HepG2 (cell line): ENCODE results near the gene MAT2A. TPM values are rescaled to one million over a fixed set of nuclear protein-coding genes. Genes with fewer than 3 reads are reported as not detected.

Experiments used
- ATM ChIP-seq: fragments of 450-650 bp; IDR thresholded peaks from 2 replicates; pipeline ENCODE4 v1.7.1; 2017; ENCODE audit warnings: mild to moderate bottlenecking, borderline replicate concordance
- BCL6 ChIP-seq: IDR thresholded peaks from 2 replicates; pipeline ENCODE4 v1.6.1; 2016; ENCODE audit warnings: missing genetic modification reagents, missing compliant biosample characterization
- CBX2 ChIP-seq, 2 experiments: fragments of 200-600 bp in 1 of 2; sonication (generic); formaldehyde crosslinking in 1 of 2; IDR thresholded peaks; 2 replicates each; pipeline versions ENCODE4 v1.7.0 to v1.8.1; 2018 to 2022; ENCODE audit warnings: low read depth in 2 of 2, low read length in 1 of 2, mild to moderate bottlenecking in 1 of 2, missing genetic modification reagents in 1 of 2
- IKZF1 ChIP-seq: fragments of 450-650 bp; IDR thresholded peaks from 2 replicates; pipeline ENCODE4 v1.7.1; 2016
- KLF15 ChIP-seq: sonication (generic); formaldehyde crosslinking; IDR thresholded peaks from 2 replicates; pipeline ENCODE4 v1.8.1; 2023; ENCODE audit warnings: borderline replicate concordance, mild to moderate bottlenecking, inconsistent platforms, missing genetic modification reagents, mixed read lengths
- MBD4 ChIP-seq: IDR thresholded peaks from 2 replicates; pipeline ENCODE4 v1.6.1; 2012; ENCODE audit warnings: low read length, inconsistent platforms, borderline replicate concordance
- NPAS2 ChIP-seq: sonication (generic); formaldehyde crosslinking; IDR thresholded peaks from 2 replicates; pipeline ENCODE4 v1.8.0; 2022; ENCODE audit warnings: mild to moderate bottlenecking, missing genetic modification reagents, borderline replicate concordance
- RBFOX2 ChIP-seq: fragments of 200-400 bp; formaldehyde crosslinking; IDR thresholded peaks from 2 replicates; pipeline ENCODE4 v1.6.1; 2017; ENCODE audit warnings: low read depth, mild to moderate bottlenecking, low read length
- SMYD3 ChIP-seq: sonication (generic); formaldehyde crosslinking; IDR thresholded peaks from 2 replicates; pipeline ENCODE4 v1.8.1; 2023; ENCODE audit warnings: mild to moderate bottlenecking, missing genetic modification reagents
- SRSF9 ChIP-seq: fragments of 200-400 bp; formaldehyde crosslinking; IDR thresholded peaks from 2 replicates; pipeline ENCODE4 v1.6.1; 2018; ENCODE audit warnings: borderline replicate concordance, mild to moderate bottlenecking, low read depth, low read length; ENCODE audit not compliant: insufficient read depth, poor library complexity, severe bottlenecking
- ZNF10 ChIP-seq: sonication (generic); formaldehyde crosslinking; IDR thresholded peaks from 2 replicates; pipeline ENCODE4 v1.4.0; 2020; ENCODE audit warnings: mild to moderate bottlenecking, low read depth, missing genetic modification reagents, borderline replicate concordance
- ZNF234 ChIP-seq: sonication (generic); formaldehyde crosslinking; conservative IDR thresholded peaks from 2 replicates; pipeline ENCODE4 v1.5.1; 2020; ENCODE audit warnings: mild to moderate bottlenecking, missing genetic modification reagents
- ZNF335 ChIP-seq: sonication (generic); formaldehyde crosslinking; IDR thresholded peaks from 2 replicates; pipeline ENCODE4 v1.4.0; 2020; ENCODE audit warnings: missing genetic modification reagents
- ZNF431 ChIP-seq: sonication (generic); formaldehyde crosslinking; IDR thresholded peaks from 2 replicates; pipeline ENCODE4 v1.9.0; 2022; ENCODE audit warnings: missing genetic modification reagents, low read depth, mild to moderate bottlenecking, borderline replicate concordance
- ZNF746 ChIP-seq: sonication (generic); formaldehyde crosslinking; IDR thresholded peaks from 2 replicates; pipeline ENCODE4 v1.8.0; 2022; ENCODE audit warnings: mild to moderate bottlenecking, missing genetic modification reagents
- polyA plus RNA-seq, 8 experiments: library from polyadenylated mRNA; depleted of rRNA in 3 of 8; stranded (reverse) in 7 of 8; unstranded in 1 of 8; fragments of >200 nt; fragmentation: Illumina TruSeq in 4 of 8; extraction: Trizol in 4 of 8; gene quantifications; 2 replicates each; pipeline versions ENCODE4 v1.2.1 to v1.2.3, GENCODE V29; 2011 to 2016; ENCODE audit warnings: low read depth in 4 of 8, missing spikeins in 1 of 8, mixed read lengths in 1 of 8; ENCODE audit not compliant: insufficient read depth in 1 of 8
- total RNA-seq, 5 experiments: library from RNA; depleted of rRNA; stranded (reverse); fragments of >200 nt; fragmentation: Illumina TruSeq; extraction: Trizol; gene quantifications; 2 replicates each; pipeline ENCODE4 v1.2.3, GENCODE V29; 2016; ENCODE audit warnings: low read depth in 1 of 5
- TF ChIP-seq, protein P1 (sequence below): sonication (generic); formaldehyde crosslinking; IDR thresholded peaks from 2 replicates; pipeline ENCODE4 v1.5.0; 2020; ENCODE audit warnings: missing genetic modification reagents, mild to moderate bottlenecking, borderline replicate concordance
- TF ChIP-seq, protein P2 (sequence below): sonication (generic); IDR thresholded peaks from 2 replicates; pipeline ENCODE4 v1.6.1; 2016; ENCODE audit warnings: low read depth, borderline replicate concordance
- TF ChIP-seq, protein P3 (sequence below): IDR thresholded peaks from 2 replicates; pipeline ENCODE4 v1.6.1; 2016; ENCODE audit warnings: mild to moderate bottlenecking
- TF ChIP-seq, protein P4 (sequence below): sonication (generic); formaldehyde crosslinking; IDR thresholded peaks from 2 replicates; pipeline ENCODE4 v1.4.0; 2020; ENCODE audit warnings: missing genetic modification reagents
- TF ChIP-seq, protein P5 (sequence below): sonication (generic); formaldehyde crosslinking; conservative IDR thresholded peaks from 2 replicates; pipeline ENCODE4 v1.8.0; 2022; ENCODE audit warnings: mild to moderate bottlenecking, moderate library complexity, missing genetic modification reagents

MAT2A gene
- total and polyA plus RNA-seq, 2 of the 13 experiments (the other 11 are each of a cell fraction or from before 2014, with no cell fraction given): 155 to 331 TPM

DNA sequence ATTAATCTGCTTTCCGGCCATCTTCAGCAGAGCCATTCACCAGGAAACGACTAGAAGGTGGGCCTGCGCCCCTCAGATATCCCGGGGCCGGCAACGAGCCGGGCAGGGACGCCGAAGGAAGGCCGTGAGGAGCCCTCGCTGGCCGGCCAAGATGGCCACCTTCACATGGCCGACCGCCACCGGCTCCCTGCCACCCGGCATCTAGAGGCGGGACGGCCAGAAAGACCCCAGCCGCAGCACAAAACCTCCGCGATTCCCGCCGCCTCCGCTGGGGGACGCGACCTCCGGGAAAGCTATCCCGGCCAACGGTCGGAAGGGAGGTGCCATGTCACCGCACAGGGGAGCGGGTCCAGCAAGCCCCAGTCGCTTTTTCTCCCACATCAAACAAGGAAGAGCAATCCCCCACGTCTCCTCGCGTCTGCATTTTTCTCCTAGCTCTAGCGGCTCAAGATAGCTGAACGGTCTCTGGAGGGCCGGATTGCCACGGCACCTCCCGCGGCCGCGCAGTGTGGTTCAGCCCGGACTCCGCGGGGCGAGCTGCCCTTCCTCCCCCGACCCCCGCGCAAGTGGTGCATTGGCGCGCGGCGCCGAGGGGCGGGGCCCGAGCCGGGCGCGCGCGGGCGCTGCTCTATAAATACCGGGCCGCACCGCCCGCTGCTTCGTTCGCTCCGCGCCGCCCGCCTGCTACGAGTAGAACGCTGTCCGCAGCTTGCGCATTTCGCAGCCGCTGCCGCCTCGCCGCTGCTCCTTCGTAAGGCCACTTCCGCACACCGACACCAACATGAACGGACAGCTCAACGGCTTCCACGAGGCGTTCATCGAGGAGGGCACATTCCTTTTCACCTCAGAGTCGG, at the start of gene MAT2A (continued):
- TF ChIP-seq, protein P1, sequence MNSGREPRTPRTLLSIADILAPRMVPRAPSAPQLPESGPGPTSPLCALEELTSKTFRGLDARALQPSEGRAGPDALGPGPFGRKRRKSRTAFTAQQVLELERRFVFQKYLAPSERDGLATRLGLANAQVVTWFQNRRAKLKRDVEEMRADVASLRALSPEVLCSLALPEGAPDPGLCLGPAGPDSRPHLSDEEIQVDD (CRISPR knock-in tag): no peak
- TF ChIP-seq KLF15 (CRISPR knock-in tag) (peak; percentile 92; the same call in 1 of the 2 replicates), SRSF9 (no peak), IKZF1 (no peak), ZNF746 (CRISPR knock-in tag) (peak; percentile 94), BCL6 (CRISPR knock-in tag) (peak; percentile 67), ATM (no peak), ZNF431 (CRISPR knock-in tag) (no peak; the same call in none of the 2 replicates), NPAS2 (no peak), SMYD3 (CRISPR knock-in tag) (peak; percentile 39; the same call in 1 of the 2 replicates), ZNF335 (CRISPR knock-in tag) (peak; percentile 81), ZNF234 (no peak), RBFOX2 (peak; percentile 100), MBD4 (no peak), ZNF10 (CRISPR knock-in tag) (peak; percentile 46; the same call in 1 of the 2 replicates), CBX2 (IDR thresholded peaks at IDR 0.05; ENCODE audit: low read depth, low read length) (peak; percentile 50; the same call in 1 of the 2 replicates), CBX2 (CRISPR knock-in tag; IDR thresholded peaks at IDR 0.05; ENCODE audit: low read depth) (no peak)
- TF ChIP-seq, protein P2, sequence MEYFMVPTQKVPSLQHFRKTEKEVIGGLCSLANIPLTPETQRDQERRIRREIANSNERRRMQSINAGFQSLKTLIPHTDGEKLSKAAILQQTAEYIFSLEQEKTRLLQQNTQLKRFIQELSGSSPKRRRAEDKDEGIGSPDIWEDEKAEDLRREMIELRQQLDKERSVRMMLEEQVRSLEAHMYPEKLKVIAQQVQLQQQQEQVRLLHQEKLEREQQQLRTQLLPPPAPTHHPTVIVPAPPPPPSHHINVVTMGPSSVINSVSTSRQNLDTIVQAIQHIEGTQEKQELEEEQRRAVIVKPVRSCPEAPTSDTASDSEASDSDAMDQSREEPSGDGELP: peak; percentile 59; the same call in 1 of the 2 replicates
- TF ChIP-seq, protein P3, sequence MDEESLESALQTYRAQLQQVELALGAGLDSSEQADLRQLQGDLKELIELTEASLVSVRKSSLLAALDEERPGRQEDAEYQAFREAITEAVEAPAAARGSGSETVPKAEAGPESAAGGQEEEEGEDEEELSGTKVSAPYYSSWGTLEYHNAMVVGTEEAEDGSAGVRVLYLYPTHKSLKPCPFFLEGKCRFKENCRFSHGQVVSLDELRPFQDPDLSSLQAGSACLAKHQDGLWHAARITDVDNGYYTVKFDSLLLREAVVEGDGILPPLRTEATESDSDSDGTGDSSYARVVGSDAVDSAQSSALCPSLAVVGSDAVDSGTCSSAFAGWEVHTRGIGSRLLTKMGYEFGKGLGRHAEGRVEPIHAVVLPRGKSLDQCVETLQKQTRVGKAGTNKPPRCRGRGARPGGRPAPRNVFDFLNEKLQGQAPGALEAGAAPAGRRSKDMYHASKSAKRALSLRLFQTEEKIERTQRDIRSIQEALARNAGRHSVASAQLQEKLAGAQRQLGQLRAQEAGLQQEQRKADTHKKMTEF (CRISPR knock-in tag): peak; percentile 85
- TF ChIP-seq, protein P4, sequence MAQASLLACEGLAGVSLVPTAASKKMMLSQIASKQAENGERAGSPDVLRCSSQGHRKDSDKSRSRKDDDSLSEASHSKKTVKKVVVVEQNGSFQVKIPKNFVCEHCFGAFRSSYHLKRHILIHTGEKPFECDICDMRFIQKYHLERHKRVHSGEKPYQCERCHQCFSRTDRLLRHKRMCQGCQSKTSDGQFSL (CRISPR knock-in tag): peak; percentile 51; the same call in 1 of the 2 replicates
- TF ChIP-seq, protein P5, sequence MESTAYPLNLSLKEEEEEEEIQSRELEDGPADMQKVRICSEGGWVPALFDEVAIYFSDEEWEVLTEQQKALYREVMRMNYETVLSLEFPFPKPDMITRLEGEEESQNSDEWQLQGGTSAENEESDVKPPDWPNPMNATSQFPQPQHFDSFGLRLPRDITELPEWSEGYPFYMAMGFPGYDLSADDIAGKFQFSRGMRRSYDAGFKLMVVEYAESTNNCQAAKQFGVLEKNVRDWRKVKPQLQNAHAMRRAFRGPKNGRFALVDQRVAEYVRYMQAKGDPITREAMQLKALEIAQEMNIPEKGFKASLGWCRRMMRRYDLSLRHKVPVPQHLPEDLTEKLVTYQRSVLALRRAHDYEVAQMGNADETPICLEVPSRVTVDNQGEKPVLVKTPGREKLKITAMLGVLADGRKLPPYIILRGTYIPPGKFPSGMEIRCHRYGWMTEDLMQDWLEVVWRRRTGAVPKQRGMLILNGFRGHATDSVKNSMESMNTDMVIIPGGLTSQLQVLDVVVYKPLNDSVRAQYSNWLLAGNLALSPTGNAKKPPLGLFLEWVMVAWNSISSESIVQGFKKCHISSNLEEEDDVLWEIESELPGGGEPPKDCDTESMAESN (CRISPR knock-in tag): peak; percentile 55; the same call in 1 of the 2 replicates
